Right forelimb (tissue), 1 donor: Measurements from ENCODE around the gene NACA2.
"Not testable (repeated sequence)": the region's sequence is repeated elsewhere in the genome, so short reads cannot be mapped to it uniquely, and the experiment has no call there.

Experiments
- DNase-seq: peaks from one replicate; pipeline ENCODE4 v3.0.0-alpha.2; 2018

The NACA2 gene

DNA sequence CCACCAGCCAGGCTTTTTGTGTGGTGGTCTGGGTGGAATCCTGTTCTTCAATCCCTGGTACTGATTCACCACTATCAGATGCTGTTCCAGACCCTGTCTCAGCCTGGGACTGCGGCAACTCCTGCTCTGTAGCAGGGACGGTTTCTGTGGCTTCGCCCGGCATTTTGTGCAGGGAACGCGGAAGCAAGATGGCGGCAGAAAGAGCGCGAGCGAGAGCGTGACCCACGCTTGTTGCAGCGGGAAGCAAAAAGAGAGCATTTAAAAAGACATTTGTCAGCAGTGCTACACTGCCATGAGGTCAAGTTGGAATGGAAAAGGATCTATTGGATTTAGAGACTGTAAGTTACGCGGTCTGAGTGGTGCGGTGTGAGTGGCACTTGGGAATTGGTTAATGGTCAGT, at the start of gene NACA2:
TSS of gene NACA2 (minus strand) at position 202 of the 400 bp plus-strand sequence. CDS start at position 163, 39 bp downstream.
- DNase-seq: no peak

DNA sequence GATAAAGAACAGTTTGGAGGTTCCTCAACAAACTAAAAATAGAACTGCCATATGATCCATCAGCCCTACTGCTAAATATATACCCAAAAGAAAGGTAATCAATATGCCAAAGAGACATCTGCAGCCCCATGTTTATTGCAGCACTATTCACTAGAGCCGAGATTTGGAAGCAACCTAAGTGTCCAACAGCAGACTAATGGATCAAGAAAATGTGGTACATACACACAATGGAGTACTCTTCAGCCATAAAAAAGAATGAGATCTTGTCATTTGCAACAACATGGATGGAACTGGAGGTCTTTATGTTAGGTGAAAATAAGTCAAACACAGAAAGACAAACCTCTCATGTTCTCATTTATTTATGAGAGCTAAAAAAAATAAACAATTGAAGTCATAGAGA, 48.8 kb upstream of the NACA2 start:
- DNase-seq: no peak

GRCh38 chr17:61638087-61638486, 47.1 kb upstream of the NACA2 start:
- no peak for DNase-seq

DNA sequence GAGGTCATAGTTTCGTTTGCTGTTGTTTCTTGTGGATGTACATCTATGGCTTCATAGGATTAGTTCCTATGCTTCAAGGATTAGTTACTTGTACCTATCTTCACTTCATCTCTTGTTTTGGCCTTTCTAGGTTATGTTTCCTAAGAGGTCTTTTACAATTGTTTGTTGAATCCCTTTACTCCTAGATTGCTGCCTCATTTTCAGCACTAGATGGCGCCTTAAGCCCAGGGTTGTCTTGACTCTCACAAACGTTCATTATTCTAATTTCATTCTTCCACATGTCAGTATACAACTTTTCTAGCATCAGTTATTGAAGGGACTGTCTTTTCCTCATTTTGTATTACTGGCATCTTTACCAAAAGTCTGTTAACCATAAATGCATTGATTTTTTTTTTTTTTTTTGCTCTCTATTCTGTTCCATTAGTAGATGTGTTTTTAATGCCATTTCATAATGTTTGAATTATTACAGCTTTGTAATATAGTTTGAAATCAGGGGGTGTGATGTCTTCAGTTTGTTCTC, 45.0 kb upstream of the NACA2 start:
- DNase-seq: peak; percentile 45

GRCh38 chr17:61634942-61635538, 44.0 kb upstream of the NACA2 start:
- no peak for DNase-seq

- no peak for DNase-seq
These were observed 43.1 kb upstream of the NACA2 start for GRCh38 chr17:61634011-61634539.

- no peak for DNase-seq
These were observed 41.8 kb upstream of the NACA2 start for GRCh38 chr17:61632826-61633225.

GRCh38 chr17:61631800-61632199, 40.8 kb upstream of the NACA2 start:
- DNase-seq: no peak

DNA sequence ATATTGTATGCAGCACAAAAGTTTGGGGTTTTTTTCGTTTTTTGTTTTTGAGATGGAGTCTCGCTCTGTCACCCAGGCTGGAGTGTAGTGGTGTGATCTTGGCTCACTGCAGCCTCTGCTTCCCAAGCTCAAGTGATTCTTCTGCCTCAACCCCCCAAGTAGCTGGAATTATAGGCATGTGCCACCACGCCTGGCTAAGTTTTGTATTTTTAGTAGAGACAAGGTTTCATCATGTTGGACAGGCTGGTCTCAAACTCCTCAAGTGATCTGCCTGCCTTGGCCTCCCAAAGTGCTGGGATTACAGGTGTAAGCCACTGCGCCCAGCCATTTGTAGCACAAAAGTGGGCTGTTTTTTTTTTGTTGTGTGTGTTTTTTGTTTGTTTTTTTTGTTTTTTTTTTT, 37.1 kb upstream of the NACA2 start:
- DNase-seq: not testable (repeated sequence)

GRCh38 chr17:61627658-61628057, 36.6 kb upstream of the NACA2 start:
- DNase-seq: no peak

DNA sequence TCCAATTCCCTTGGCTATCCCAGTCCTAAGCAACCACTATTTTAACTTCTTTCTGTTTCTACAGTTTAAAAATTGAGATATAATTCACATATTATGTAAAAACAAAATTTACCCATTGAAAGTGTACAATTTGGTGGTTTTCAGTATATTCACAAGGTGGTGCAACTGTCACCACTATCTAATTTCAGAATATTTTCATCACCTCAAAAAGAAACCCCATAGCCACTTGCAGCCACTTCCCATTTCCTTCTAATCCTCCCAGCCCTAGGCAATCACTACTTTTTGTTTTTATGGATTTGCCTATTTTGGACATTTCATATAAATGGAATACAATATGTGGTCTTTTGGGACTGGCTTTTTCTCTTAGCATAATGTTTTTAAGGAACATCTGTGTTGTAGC, 36.1 kb upstream of the NACA2 start:
- DNase-seq: no peak

DNA sequence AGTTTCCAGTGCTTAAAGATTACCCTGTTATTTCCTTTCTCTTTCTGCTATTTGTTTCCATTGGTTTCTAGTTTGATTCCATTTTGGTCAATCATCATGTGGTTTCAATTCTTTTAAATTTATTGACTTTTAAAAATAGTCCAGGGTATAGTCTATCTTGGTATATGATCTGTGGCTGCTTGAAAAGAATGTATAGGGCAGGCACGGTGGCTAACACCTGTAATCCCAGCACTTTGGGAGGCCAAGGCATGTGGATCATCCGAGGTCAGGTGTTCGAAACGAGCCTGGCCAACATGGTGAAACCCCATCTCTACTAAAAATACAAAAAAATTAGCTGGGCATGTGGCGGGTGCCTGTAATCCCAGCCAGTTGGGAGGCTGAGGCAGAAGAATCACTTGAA, 34.5 kb upstream of the NACA2 start:
- DNase-seq: no peak

DNA sequence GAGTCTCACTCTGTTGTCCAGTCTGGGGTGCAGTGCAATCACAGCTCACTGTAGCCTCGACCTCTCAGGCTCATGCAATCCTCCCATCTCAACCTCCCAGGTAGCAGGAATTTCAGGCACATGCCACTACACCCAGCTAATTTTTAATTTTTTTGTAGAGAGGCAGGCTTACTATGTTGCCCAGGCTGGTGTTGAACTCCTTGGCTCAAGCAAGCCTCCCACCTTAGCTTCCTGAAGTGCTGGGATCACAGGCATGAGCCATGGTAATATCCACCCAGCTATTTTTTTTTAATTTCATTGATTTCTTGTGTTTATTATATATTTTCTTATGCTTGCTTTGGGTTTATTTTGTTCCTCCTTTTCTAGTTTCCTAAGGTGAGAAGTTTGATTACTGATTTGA, 33.9 kb upstream of the NACA2 start:
- no peak for DNase-seq

GRCh38 chr17:61621317-61621716, 30.3 kb upstream of the NACA2 start:
- no peak for DNase-seq

- no peak for DNase-seq
These were observed 28.9 kb upstream of the NACA2 start for GRCh38 chr17:61619953-61620352.

DNA sequence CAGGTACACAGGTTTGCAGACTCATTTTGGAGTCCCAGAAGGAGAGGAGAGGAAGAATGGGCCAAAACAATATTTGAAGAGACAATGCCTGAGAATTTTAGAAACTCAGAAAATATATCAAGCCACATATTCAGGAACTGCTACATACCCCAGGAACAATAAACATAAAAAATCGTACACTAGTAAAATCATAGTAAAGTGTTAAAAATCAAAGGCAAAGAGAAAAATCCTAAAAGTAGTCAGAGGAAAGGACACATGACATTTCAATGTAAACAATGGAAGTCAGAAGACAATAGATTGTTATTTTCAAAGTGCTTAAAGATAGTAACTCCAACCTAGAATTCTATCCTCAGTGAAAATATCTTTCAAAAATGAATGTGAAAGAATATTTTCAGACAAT, 28.5 kb upstream of the NACA2 start:
- no peak for DNase-seq

DNA sequence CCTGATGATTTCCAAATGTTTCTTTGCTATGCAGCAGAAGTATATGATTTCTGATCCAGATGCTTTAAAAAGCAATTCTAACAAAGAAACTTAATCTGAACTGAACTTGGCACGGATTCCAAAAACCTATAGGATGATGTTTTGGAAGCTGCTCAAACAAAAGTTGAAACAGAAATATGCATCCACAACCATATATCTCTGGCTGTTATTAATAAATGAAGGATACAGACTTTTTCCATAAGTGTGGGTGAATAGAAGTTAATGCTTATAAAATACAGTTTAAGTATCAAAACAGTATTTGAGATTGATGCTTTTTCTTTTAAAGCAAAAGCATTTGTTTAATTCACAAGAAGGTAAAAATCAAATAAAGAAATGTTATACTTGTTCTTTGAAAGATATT, 27.9 kb upstream of the NACA2 start:
- DNase-seq: no peak

GRCh38 chr17:61617330-61617729, 26.3 kb upstream of the NACA2 start:
- DNase-seq: peak; percentile 58

GRCh38 chr17:61616783-61617182, 25.8 kb upstream of the NACA2 start:
- DNase-seq: no peak

DNA sequence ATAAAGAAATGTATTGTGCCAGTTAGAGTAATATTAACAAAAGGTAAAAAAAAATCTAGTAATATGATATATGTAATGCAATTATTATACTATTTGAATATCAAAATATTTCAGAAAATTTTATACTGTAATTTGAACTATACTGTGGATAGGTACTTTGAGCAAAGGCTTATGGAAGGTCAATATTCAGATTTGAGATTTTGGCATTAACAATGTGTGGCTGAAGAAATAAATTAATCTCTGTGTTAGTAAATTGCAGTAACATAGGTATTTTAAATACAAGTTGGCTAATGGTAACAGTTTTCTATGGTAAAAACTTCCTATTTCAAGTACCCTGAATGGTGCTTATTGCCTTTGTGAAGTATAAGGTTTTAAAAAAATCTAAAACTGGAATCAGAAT, 23.2 kb upstream of the NACA2 start:
- no peak for DNase-seq

- no peak for DNase-seq
These were observed 20.3 kb upstream of the NACA2 start for GRCh38 chr17:61611323-61611722.

DNA sequence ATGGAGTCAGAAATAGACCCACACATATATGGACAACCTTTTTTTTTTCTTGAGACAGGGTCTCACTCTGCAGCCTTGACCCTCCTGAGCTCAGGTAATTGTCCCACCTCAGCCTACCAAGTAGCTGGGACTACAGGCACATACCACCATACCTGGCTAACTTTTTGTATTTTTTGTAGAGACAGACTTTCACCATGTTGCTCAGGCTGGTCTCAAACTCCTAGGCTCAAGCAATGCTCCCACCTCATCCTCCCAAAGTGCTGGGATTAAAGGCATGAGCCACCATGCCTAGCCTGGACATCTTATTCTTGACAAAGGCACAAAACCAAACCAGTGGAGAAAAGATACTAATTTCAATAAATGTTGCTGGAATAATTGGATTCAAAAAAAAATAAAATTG, 14.7 kb upstream of the NACA2 start:
- no peak for DNase-seq

DNA sequence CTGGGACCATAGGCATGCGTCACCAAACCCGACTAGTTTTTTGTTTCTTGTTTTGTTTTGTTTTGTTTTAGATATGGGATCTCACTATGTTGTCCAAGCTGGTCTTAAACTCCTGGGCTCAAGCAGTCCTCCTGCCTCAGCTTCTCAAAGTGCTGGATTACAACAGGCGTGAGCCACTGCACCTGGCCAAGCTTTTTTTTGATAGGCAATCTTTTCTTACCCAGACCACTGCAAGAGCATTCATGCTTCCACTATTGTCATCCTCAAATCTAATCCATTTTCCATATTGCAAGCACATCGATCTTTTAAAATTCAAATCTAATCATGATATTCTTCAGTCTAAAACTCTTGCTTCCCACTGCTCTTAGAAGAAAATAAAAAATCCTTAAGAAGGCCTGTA, 10.3 kb upstream of the NACA2 start:
- DNase-seq: no peak

GRCh38 chr17:61600621-61601020, 9.6 kb upstream of the NACA2 start:
- no peak for DNase-seq

DNA sequence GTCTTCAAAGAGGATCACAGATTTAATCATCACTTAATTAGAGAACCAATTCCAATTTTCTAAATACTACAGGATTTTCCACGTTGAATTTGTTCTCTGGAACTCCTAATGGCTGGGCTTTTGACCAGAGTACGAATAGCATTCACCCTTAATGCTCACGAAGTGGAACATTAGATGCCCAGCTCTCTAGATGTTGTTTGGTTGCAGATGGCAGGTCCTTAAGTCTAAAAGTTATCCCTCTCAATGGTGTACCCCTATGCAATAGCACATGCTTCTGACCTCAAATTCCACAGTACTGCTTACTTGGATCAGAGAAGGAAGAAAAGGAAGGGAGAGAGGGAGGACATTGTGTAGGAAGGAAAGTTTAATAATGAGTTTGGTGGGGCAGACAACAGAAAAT, 8.6 kb upstream of the NACA2 start:
- no peak for DNase-seq
